Measurements from ENCODE around the gene COL4A2.

Gene COL4A2

GRCh38 chr13:110271313-110271712, 35.8 kb upstream of the COL4A2 start:
- Histone ChIP-seq H3K9ac (ENCODE audit: low read length) (no peak overlapping the region), H3K27ac (ENCODE audit: low read depth, low read length, poor library complexity, severe bottlenecking) (no peak overlapping the region), H3K27me3 (ENCODE audit: insufficient read depth, low read length) (peaks cover 11% of the 10 kb centered on the region), H3F3A (ENCODE audit: insufficient read depth, low read length) (no peaks in the 10 kb centered on the region), H3K9me3 (ENCODE audit: low read length) (no peaks in the 10 kb centered on the region), H2AFZ (ENCODE audit: low read length) (no peak overlapping the region), H3K36me3 (ENCODE audit: insufficient read depth, low read length) (no peaks in the 10 kb centered on the region), H3K4me3 (ENCODE audit: low read depth, low read length, poor library complexity, severe bottlenecking) (no peak overlapping the region), H4K20me1 (ENCODE audit: insufficient read depth, low read length) (no peaks in the 10 kb centered on the region), H3K9me2 (ENCODE audit: low read depth, low read length) (no peaks in the 10 kb centered on the region), H3K4me1 (ENCODE audit: insufficient read depth, low read length, severe bottlenecking) (no peaks in the 10 kb centered on the region), H3K79me2 (ENCODE audit: insufficient read depth, low read length) (no peaks in the 10 kb centered on the region), H3K4me2 (ENCODE audit: low read length) (no peak overlapping the region)
- no peak for TF ChIP-seq EZH2 (IDR thresholded peaks at IDR 0.05; ENCODE audit: borderline replicate concordance, low read length)
- TF ChIP-seq CTCF (IDR thresholded peaks at IDR 0.05; ENCODE audit: low read length) = no peak

DNA sequence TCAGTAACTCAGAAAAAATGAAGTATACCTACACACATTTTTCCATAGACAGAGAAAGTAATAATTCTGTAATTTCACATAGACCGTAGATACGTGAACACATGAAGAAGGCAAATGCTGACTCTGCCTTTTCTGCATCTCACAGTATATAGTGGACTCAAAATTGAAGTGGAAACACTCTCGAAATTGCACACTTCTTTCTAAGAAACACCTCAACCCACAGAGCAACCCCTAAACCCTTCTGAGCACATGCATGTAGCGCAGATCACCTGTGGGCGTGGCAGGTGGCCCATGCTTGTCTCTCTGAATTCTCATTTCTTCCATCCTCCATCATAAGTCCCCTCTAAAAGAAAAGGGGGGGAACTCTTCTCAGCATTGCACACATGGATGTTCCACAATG, 34.9 kb upstream of the COL4A2 start:
- no peaks in the 10 kb centered on the region for H3F3A ChIP-seq (ENCODE audit: insufficient read depth, low read length)
- no peaks in the 10 kb centered on the region for H3K9me3 ChIP-seq (ENCODE audit: low read length)
- TF ChIP-seq CTCF (IDR thresholded peaks at IDR 0.05; ENCODE audit: low read length) (no peak), EZH2 (IDR thresholded peaks at IDR 0.05; ENCODE audit: borderline replicate concordance, low read length) (no peak)
- no peak overlapping the region for H3K4me3 ChIP-seq (ENCODE audit: low read depth, low read length, poor library complexity, severe bottlenecking)
- H3K9ac ChIP-seq (ENCODE audit: low read length) = no peak overlapping the region
- no peak overlapping the region for H3K27ac ChIP-seq (ENCODE audit: low read depth, low read length, poor library complexity, severe bottlenecking)
- H4K20me1 ChIP-seq (ENCODE audit: insufficient read depth, low read length) = no peaks in the 10 kb centered on the region
- no peaks in the 10 kb centered on the region for H3K36me3 ChIP-seq (ENCODE audit: insufficient read depth, low read length)
- H3K27me3 ChIP-seq (ENCODE audit: insufficient read depth, low read length) = peaks cover 11% of the 10 kb centered on the region
- no peaks in the 10 kb centered on the region for H3K4me1 ChIP-seq (ENCODE audit: insufficient read depth, low read length, severe bottlenecking)
- H3K9me2 ChIP-seq (ENCODE audit: low read depth, low read length) = no peaks in the 10 kb centered on the region
- H3K79me2 ChIP-seq (ENCODE audit: insufficient read depth, low read length) = no peaks in the 10 kb centered on the region
- H2AFZ ChIP-seq (ENCODE audit: low read length) = no peak overlapping the region
- H3K4me2 ChIP-seq (ENCODE audit: low read length) = no peak overlapping the region

GRCh38 chr13:110272651-110273050, 34.4 kb upstream of the COL4A2 start:
- no peaks in the 10 kb centered on the region for H3K4me1 ChIP-seq (ENCODE audit: insufficient read depth, low read length, severe bottlenecking)
- H3K36me3 ChIP-seq (ENCODE audit: insufficient read depth, low read length) = no peaks in the 10 kb centered on the region
- no peaks in the 10 kb centered on the region for H3F3A ChIP-seq (ENCODE audit: insufficient read depth, low read length)
- H3K9me2 ChIP-seq (ENCODE audit: low read depth, low read length) = no peaks in the 10 kb centered on the region
- peaks cover 11% of the 10 kb centered on the region for H3K27me3 ChIP-seq (ENCODE audit: insufficient read depth, low read length)
- H3K9ac ChIP-seq (ENCODE audit: low read length) = no peak overlapping the region
- no peaks in the 10 kb centered on the region for H4K20me1 ChIP-seq (ENCODE audit: insufficient read depth, low read length)
- no peak overlapping the region for H2AFZ ChIP-seq (ENCODE audit: low read length)
- no peak for TF ChIP-seq EZH2 (IDR thresholded peaks at IDR 0.05; ENCODE audit: borderline replicate concordance, low read length)
- TF ChIP-seq CTCF (IDR thresholded peaks at IDR 0.05; ENCODE audit: low read length) = no peak
- H3K9me3 ChIP-seq (ENCODE audit: low read length) = no peaks in the 10 kb centered on the region
- H3K79me2 ChIP-seq (ENCODE audit: insufficient read depth, low read length) = no peaks in the 10 kb centered on the region
- H3K4me2 ChIP-seq (ENCODE audit: low read length) = no peak overlapping the region
- H3K27ac ChIP-seq (ENCODE audit: low read depth, low read length, poor library complexity, severe bottlenecking) = no peak overlapping the region
- no peak overlapping the region for H3K4me3 ChIP-seq (ENCODE audit: low read depth, low read length, poor library complexity, severe bottlenecking)
